Keratinocyte (primary cell): ENCODE measurements around the gene NME7. TPM values are rescaled to one million over a fixed set of nuclear protein-coding genes. Genes with fewer than 3 reads are reported as not detected.
A peak's percentile ranks its signal among the peaks of the same experiment; 100 is the strongest.

ENCODE experiments used
- DNase-seq: peaks from one replicate; pipeline ENCODE4 v3.0.0-alpha.2; 2011; ENCODE audit warnings: low read depth, missing footprints, low spot score
- FAIRE-seq: peaks from 2 replicates; lab custom pipeline; 2011; peaks lifted over from hg19 to GRCh38; lab: Jason Lieb, UNC
- H2AFZ ChIP-seq: 2 replicates; pipeline ENCODE4 v1.6.0; 2012; ENCODE audit warnings: low read length, control low read depth, inconsistent platforms; ENCODE audit not compliant: control insufficient read depth
- H3K27ac ChIP-seq: 2 replicates; pipeline ENCODE4 v1.5.1; 2011; ENCODE audit warnings: low read length; ENCODE audit not compliant: control insufficient read depth, insufficient read depth
- H3K27me3 ChIP-seq: 3 replicates; pipeline ENCODE4 v1.6.0; 2011; ENCODE audit warnings: low read length; ENCODE audit not compliant: control insufficient read depth, insufficient read depth; ENCODE audit errors: extremely low read depth
- H3K36me3 ChIP-seq, 2 experiments: 2 replicates in 1 of 2; 3 replicates in 1 of 2; pipeline ENCODE4 v1.5.1; 2011; ENCODE audit warnings: low read length in 2 of 2, mild to moderate bottlenecking in 1 of 2; ENCODE audit not compliant: control insufficient read depth in 2 of 2, insufficient read depth in 2 of 2; ENCODE audit errors: extremely low read depth in 1 of 2
- H3K4me1 ChIP-seq: 3 replicates; pipeline ENCODE4 v1.5.1; 2011; ENCODE audit warnings: low read length; ENCODE audit not compliant: control insufficient read depth, insufficient read depth; ENCODE audit errors: extremely low read depth
- H3K4me2 ChIP-seq: 3 replicates; pipeline ENCODE4 v1.6.0; 2011; ENCODE audit warnings: low read depth, low read length; ENCODE audit not compliant: control insufficient read depth, insufficient read depth; ENCODE audit errors: extremely low read depth
- H3K4me3 ChIP-seq, 3 experiments: fragments of 200-600 bp in 1 of 3; sonication (generic) in 1 of 3; 2 replicates in 2 of 3; 3 replicates in 1 of 3; pipeline ENCODE4 v1.5.1; 2011 to 2016; ENCODE audit warnings: low read length in 3 of 3, mild to moderate bottlenecking in 3 of 3, control low read depth in 2 of 3, inconsistent platforms in 1 of 3, low read depth in 1 of 3, mixed read lengths in 1 of 3, mixed run types in 1 of 3, moderate library complexity in 1 of 3; ENCODE audit not compliant: control insufficient read depth in 2 of 3, insufficient read depth in 2 of 3; ENCODE audit errors: extremely low read depth in 1 of 3
- H3K79me2 ChIP-seq: 2 replicates; pipeline ENCODE4 v1.6.0; 2012; ENCODE audit warnings: low read length; ENCODE audit not compliant: control insufficient read depth, insufficient read depth
- H3K9ac ChIP-seq: 3 replicates; pipeline ENCODE4 v1.6.0; 2011; ENCODE audit warnings: low read length; ENCODE audit not compliant: control insufficient read depth, insufficient read depth; ENCODE audit errors: extremely low read depth
- H3K9me1 ChIP-seq: 3 replicates; pipeline ENCODE4 v1.6.0; 2011; ENCODE audit warnings: low read length; ENCODE audit not compliant: control insufficient read depth, insufficient read depth; ENCODE audit errors: extremely low read depth
- H3K9me3 ChIP-seq: 2 replicates; pipeline ENCODE4 v1.5.1; 2012; ENCODE audit warnings: low read depth, low read length; ENCODE audit not compliant: control insufficient read depth
- H4K20me1 ChIP-seq: 3 replicates; pipeline ENCODE4 v1.6.0; 2011; ENCODE audit warnings: low read length; ENCODE audit not compliant: control insufficient read depth, insufficient read depth; ENCODE audit errors: extremely low read depth
- EZH2 ChIP-seq: IDR thresholded peaks from one replicate; pipeline ENCODE4 v1.6.1; 2012; ENCODE audit warnings: inconsistent platforms, mild to moderate bottlenecking, low read length, moderate library complexity
- dilution Hi-C: fragments of 300-500 bp; cut with MboI; formaldehyde crosslinking; loops from one replicate; pipeline ENCODE4 v1.7.0; 2020; ENCODE audit warnings: low sequenced_read_pairs; ENCODE audit not compliant: extremely low pct_ligation_motif_present
- polyA plus RNA-seq, 5 experiments: library from polyadenylated mRNA; depleted of rRNA in 3 of 5; stranded (reverse) in 3 of 5; stranded (forward) in 1 of 5; unstranded in 1 of 5; fragments of >200 nt; gene quantifications; 1 replicate in 1 of 5; 2 replicates in 3 of 5; 3 replicates in 1 of 5; pipeline versions ENCODE4 v1.2.1 to v1.2.3, GENCODE V29; 2011 to 2012; ENCODE audit warnings: missing spikeins in 2 of 5, low read depth in 1 of 5, low replicate concordance in 1 of 5
- TF ChIP-seq, protein P1 (sequence below), 3 experiments: IDR thresholded peaks in 1 of 3; conservative IDR thresholded peaks in 1 of 3; optimal IDR thresholded peaks in 1 of 3; 2 replicates in 2 of 3; 3 replicates in 1 of 3; pipeline versions ENCODE3 to v1.5.1; 2011; ENCODE audit warnings: low read length in 3 of 3, mild to moderate bottlenecking in 3 of 3, moderate library complexity in 2 of 3, control low read depth in 1 of 3, inconsistent platforms in 1 of 3; ENCODE audit not compliant: insufficient read depth in 2 of 3; ENCODE audit errors: extremely low read depth in 1 of 3

The NME7 gene
- polyA plus RNA-seq, 1 donor (not counting 4 experiments of a cell fraction or from before 2014, with no cell fraction given): 52.9 TPM

DNA sequence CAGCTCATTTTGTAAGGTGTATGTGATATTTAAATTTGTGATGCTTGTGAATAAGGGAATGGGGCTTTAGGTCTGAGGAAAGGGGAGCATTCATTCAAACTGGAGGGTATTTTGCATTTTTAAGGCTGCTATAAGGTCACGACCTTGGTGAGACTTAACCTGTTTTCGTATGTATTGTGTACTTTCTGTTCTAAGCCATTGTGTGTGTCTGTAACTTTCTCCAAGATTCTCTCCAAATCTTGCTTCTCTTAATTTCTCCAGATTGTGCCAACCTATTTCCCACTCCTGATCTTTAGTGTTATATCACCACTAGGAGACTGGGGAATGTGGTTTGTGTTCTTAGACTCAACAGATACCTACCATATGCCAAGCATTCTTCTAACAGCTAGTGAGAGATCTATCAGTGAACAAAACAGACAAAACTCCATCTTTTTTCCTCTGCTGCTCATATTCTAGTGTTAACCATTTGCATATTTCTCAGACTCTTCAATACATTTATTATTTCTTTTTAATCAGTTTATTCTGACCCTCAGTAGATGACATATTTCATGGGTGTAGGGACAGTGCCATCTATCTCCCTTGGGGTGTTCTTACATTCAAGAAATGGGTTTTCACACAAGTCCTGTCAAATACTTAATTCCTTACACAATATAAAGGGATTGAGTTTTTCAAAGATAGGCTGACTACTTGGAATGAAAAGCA, 233.6 kb downstream of the NME7 start:
- Histone ChIP-seq H3K27me3 (no peaks in the 10 kb centered on the region), H3K9me3 (no peaks in the 10 kb centered on the region), H3K9ac (no peak overlapping the region), H3K36me3 (peaks cover 0 to 3% of the 10 kb centered on the region in 2 experiments), H3K4me2 (no peak overlapping the region), H3K9me1 (no peaks in the 10 kb centered on the region), H3K4me3 (no peak overlapping the region), H3K4me1 (peaks cover 9% of the 10 kb centered on the region), H3K27ac (no peak overlapping the region), H2AFZ (no peak overlapping the region), H4K20me1 (no peaks in the 10 kb centered on the region), H3K79me2 (no peaks in the 10 kb centered on the region)
- DNase-seq (no peak), FAIRE-seq (peak; percentile 9)
- no peak for TF ChIP-seq EZH2
- TF ChIP-seq, protein P1, sequence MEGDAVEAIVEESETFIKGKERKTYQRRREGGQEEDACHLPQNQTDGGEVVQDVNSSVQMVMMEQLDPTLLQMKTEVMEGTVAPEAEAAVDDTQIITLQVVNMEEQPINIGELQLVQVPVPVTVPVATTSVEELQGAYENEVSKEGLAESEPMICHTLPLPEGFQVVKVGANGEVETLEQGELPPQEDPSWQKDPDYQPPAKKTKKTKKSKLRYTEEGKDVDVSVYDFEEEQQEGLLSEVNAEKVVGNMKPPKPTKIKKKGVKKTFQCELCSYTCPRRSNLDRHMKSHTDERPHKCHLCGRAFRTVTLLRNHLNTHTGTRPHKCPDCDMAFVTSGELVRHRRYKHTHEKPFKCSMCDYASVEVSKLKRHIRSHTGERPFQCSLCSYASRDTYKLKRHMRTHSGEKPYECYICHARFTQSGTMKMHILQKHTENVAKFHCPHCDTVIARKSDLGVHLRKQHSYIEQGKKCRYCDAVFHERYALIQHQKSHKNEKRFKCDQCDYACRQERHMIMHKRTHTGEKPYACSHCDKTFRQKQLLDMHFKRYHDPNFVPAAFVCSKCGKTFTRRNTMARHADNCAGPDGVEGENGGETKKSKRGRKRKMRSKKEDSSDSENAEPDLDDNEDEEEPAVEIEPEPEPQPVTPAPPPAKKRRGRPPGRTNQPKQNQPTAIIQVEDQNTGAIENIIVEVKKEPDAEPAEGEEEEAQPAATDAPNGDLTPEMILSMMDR (optimal IDR thresholded peaks at IDR 0.05 in 1 of 3, IDR thresholded peaks at IDR 0.05 in 1 of 3, conservative IDR thresholded peaks at IDR 0.05 in 1 of 3; ENCODE audit: extremely low read depth in 1 of 3, insufficient read depth in 2 of 3, low read length in 3 of 3): peak in 1 of 3 experiments; percentile 12
- dilution Hi-C loops: no loop called here

DNA sequence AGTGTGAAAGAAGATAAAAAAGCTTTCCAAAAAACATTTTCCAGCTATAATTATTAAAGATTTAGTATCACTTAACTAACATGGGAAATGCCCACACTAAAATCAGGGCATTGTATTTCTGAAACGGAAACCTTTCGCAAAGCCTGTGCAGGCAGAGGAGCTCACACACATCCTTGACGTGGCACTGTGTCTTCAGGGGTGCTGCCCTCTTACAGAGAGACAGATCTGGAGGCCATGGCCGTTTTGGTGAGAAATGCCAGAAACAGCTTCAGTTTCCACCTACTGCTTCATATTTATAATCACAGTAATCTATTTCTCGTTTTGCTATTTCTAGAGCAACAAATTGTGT, 234.4 kb downstream of the NME7 start:
- Histone ChIP-seq H3K9ac (no peak overlapping the region), H2AFZ (no peak overlapping the region), H3K9me1 (no peaks in the 10 kb centered on the region), H3K36me3 (peaks cover 0 to 3% of the 10 kb centered on the region in 2 experiments), H4K20me1 (no peaks in the 10 kb centered on the region), H3K4me3 (no peak overlapping the region), H3K79me2 (no peaks in the 10 kb centered on the region), H3K9me3 (no peaks in the 10 kb centered on the region), H3K4me1 (peaks cover 9% of the 10 kb centered on the region), H3K4me2 (no peak overlapping the region), H3K27me3 (no peaks in the 10 kb centered on the region), H3K27ac (no peak overlapping the region)
- FAIRE-seq (no peak), DNase-seq (no peak)
- TF ChIP-seq, protein P1 (optimal IDR thresholded peaks at IDR 0.05 in 1 of 3, IDR thresholded peaks at IDR 0.05 in 1 of 3, conservative IDR thresholded peaks at IDR 0.05 in 1 of 3; ENCODE audit: extremely low read depth in 1 of 3, insufficient read depth in 2 of 3, low read length in 3 of 3): no peak
- no peak for TF ChIP-seq EZH2
- dilution Hi-C loops: no loop called here
